Measurements from ENCODE around the gene ENGASE. TPM values are rescaled to one million over a fixed set of nuclear protein-coding genes. Genes with fewer than 3 reads are reported as not detected.

Gene ENGASE
- total and polyA plus RNA-seq, 2 experiments from 2014 or later: 9.0 to 27.1 TPM

GRCh38 chr17:79072544-79072943 is 2.1 kb upstream of the ENGASE start (continued):
- TF ChIP-seq ZNF462 (CRISPR knock-in tag; IDR thresholded peaks at IDR 0.05): no peak
- TF ChIP-seq POLR2AphosphoS5 (IDR thresholded peaks at IDR 0.05; ENCODE audit: low read depth): no peak
- TF ChIP-seq CTCF (conservative IDR thresholded peaks at IDR 0.05; ENCODE audit: low read depth in 2 of 2): no peak
- TF ChIP-seq STAT1 (IDR thresholded peaks at IDR 0.05; ENCODE audit: unreplicated experiment): no peak
- TF ChIP-seq ZNF114 (CRISPR knock-in tag; IDR thresholded peaks at IDR 0.05): no peak
- no peak for TF ChIP-seq EZH2 (IDR thresholded peaks at IDR 0.05; ENCODE audit: low read depth, unreplicated experiment)
- TF ChIP-seq ETS1 (IDR thresholded peaks at IDR 0.05): no peak
- no peak for TF ChIP-seq REST (IDR thresholded peaks at IDR 0.05; ENCODE audit: unreplicated experiment)
- no peak for TF ChIP-seq EZH2phosphoT487 (IDR thresholded peaks at IDR 0.05; ENCODE audit: unreplicated experiment)
- TF ChIP-seq ZNF331 (CRISPR knock-in tag; IDR thresholded peaks at IDR 0.05; ENCODE audit: low read depth): no peak

Data from GM23338 (cell line).